Bone marrow (tissue), 2 donors: ENCODE results near the gene FAM110A.
"Not testable (repeated sequence)": the region's sequence is repeated elsewhere in the genome, so short reads cannot be mapped to it uniquely, and the experiment has no call there.

ENCODE experiments used
- DNase-seq, 2 donors: peaks; one replicate each; lab custom pipeline; 2025; lab: John Stamatoyannopoulos, UW

Gene FAM110A

DNA sequence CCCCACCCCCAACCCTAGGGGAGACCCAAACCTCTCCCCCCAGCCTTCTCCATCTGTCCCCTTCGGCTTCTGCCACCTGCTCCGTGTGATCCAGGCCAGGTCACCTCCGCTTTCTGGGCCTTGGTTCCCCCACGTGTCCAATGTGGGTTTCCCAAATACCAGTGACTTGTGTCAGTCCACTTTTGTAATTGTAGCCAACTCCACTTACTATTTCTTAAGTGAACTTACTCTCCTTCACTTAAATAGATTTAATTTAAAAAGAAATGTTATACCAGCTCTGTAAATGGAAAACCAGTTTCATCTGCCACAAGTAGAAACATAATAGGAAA, 10.0 kb upstream of the FAM110A start:
- DNase-seq: no peak

DNA sequence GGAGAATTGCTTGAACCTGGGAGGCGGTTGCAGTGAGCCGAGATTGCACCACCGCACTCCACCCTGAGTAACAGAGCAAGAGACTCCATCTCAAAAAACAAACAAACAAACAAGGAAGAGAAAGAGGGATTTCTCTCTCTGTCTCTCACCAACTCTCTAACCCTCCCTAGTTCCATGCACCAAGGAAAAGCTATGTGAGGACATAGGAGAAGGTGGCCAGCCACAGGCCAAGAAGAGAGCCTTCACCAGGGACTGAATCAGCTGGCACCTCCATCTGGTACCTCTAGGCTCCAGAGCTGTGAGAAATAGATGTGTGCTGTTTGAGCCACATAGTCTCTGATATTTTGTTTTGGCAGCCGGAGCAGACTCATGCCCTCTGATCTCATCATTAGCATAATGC, 9.0 kb upstream of the FAM110A start:
- DNase-seq: no peak

DNA sequence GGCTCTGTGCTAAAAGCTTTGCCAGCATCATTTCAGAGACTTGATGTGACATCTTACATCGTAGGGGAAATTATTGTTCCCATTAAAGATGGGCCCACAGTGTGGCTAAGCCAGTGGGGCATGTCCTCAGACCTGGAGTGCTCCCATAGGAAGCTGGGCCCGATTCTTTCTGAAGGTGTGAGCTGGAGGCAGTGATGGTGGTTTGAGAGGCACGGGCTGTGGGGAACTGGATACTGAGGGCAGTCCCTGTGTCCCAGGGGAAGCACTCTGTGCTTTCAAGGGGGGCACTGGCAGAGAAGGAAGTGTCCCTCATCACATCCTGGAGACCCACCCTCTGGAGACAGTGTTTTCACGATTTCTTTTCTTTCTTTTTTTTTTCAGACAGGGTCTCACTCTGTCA, 8.6 kb upstream of the FAM110A start:
- DNase-seq: no peak

DNA sequence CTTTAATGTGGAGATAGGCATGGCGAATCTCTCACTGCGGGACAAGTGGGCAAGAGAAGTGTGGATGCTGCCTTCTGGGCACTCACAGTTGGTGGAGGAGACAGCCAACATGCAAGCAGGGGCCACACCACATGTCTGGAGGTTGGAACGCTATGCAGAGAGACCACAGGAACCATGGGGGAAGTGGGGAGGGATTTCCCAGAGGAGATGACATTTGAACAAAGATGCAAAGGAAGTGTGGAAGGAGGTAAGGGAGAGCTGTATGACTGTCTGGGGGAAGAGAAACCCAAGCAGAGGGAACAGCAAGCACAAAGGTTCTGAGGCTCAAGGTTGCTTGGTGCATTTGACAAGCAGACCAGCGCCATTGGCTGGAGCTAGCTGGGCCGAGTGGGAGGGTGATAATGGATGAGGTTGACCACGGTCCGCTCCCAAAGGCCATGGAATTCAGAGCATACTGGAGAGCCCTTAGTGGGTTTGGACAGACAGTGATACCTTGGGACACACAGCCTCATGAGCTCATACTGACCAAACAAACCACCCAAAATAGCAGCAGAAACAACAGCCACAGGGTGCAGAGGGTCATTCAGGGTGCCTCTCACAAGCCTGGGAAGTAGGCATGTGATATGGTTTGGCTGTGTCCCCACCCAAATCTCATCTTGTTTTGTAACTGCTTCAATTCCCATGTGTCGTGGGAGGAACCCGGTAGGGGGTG, 7.6 kb upstream of the FAM110A start:
- no peak for DNase-seq

DNA sequence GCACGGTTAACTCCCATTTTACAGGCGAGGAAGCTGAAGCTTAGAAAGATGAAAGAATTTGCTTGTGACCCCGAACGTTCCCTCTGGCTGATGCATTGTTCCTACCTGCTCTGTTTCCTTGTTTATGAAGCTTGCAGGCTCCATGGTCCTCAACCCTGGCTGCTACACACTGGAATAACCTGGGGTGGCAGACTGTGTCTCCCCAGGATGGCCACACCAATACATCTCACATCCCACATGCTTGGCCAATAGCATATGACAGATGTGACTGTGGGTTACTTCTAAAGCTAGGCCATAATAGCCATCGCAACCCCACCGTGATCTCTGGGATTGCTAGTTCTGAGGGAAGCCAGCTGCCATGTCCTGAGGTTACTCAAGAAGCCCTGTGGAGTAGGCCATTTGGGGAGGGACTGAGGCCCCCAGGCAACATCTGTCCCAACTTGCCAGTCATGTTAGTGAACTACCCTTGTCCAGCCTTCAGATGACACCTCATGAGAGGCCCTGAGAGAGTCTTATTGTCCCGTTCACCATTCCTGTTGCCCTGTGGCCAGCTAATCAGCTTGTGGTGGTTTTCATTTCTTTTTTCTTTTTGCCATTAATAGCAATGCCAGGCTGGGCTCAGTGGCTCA, 6.7 kb upstream of the FAM110A start:
- DNase-seq: no peak

DNA sequence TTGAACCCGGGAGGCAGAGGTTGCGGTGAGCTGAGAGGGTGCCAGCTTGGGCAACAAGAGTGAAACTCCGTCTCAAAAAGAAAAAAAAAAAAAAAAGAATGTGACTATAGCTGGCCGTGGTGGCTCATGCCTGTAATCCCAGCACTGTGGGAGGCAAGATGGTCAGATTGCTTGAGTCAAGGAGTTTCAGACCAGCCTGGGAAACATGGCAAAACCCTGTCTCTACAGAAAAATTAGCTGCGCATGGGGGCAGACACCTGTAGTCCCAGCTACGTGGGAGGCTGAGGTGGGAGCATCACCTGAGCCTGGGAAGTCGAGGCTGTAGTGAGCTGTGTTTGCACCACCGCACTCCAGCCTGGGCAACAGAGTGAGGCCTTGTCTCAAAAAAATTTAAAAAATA, 5.5 kb upstream of the FAM110A start:
- not testable (repeated sequence) for DNase-seq

DNA sequence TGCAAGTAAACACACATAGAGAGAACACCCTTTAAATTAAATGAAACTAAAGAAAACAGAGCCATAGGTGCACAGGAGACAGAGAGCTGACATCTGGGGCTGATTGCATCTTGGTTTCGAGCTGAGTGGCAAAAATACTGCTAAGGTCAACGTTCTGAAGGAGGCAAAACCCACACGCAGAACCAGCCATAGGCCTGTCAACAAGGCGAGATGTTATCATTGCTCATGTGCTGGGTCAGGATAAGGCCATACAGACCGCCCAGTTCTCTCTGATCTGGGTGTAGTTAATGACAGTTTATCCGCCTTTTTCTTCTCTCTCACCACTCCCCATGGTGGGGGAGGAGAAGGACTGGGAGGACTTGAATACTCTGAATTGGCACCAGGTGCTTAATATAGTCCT, 4.5 kb upstream of the FAM110A start:
- no peak for DNase-seq

DNA sequence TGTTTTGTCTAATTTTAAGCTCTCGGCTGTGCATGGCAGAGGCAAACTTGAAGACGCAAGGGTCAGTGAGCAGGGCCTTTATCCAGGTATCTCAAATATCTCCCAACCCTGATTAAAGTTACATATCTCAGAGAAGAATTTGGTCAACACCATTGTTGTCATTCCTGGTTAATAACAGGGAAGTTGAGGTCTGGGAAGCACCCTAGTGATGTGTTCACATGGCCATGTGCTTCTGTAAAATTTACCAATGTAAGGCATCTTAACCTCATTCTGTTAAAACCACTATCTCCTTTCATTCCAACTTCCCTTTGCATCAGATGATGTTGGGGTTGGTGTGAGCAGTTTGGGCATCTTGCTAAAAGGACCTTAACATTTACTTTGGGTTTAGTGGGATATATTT, 4.0 kb upstream of the FAM110A start:
- DNase-seq: no peak

DNA sequence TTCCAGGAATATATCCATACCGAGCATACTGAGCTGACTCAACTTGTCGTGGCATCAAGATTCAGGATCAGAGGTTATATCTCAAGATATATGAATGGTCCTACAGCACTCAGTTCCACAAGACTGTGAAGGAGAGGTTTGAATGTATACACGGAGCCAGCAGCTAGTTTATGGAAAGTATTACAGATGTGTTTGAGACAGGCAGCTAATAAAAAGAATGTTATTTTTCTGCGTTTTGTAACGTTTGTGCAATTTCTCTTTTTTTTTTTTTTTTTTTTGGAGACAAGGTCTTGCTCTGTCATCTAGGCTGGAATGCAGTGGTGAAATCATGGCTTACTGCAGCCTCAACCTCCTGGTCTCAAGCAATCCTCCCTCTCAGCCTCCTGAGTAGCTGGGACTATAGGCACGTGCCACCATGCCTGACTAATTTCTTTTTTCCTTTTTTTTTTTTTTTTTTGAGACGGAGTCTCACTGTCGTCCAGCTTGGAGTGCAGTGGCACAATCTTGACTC, 3.4 kb upstream of the FAM110A start:
- DNase-seq: no peak

DNA sequence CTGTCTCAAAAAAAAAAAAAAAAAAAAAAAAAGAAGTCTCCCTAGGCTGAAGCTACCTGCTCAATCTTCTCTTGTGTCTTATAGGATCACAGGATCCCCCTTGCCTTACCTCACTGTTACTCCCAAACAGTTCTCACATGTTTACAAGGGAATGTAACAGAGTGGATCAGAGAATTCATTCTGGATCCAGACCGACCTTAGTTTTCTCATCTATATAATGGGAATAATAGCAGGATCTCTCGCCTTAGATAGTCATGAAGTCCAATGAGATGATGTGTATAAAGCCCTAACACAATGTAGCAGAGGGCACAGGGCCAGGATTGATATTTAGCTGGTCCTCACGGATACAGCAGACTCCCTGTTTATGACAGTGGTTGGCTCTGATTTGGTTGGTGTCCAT, 2.3 kb upstream of the FAM110A start:
- no peak for DNase-seq

DNA sequence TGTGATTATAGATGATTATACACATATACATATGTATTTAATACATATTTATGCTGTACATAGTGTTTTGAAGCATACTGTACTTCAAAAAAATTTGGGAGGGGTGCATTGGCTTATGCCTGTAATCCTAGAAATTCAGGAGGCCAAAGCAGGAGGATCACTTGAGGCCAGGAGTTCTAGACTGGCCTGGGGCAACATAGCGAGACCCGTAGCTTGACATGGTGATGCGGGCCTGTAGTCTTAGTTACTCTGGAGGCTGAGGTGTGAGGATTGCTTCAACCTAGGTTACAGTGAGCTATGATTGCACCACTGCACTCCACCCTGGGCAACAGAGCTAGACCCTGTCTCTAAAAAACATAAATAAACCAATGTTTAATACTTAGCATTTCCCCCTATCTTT, 1.6 kb upstream of the FAM110A start:
- DNase-seq: no peak

DNA sequence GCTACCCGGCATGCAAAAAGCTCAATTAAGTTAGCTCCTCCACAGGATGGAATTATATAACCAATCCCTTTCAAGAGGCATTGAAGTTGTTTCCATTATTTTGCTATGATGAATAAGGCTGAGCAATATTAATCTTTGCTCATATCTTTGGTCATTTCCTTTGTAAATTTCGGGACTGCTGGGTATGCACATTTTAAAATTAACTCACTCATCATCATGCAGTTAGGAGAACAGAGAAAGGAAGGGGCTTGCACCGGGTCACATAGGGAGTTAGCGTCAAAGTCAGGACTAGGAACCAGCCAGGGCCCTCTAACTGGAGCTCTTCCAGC, 430 bp upstream of the FAM110A start:
- no peak for DNase-seq

DNA sequence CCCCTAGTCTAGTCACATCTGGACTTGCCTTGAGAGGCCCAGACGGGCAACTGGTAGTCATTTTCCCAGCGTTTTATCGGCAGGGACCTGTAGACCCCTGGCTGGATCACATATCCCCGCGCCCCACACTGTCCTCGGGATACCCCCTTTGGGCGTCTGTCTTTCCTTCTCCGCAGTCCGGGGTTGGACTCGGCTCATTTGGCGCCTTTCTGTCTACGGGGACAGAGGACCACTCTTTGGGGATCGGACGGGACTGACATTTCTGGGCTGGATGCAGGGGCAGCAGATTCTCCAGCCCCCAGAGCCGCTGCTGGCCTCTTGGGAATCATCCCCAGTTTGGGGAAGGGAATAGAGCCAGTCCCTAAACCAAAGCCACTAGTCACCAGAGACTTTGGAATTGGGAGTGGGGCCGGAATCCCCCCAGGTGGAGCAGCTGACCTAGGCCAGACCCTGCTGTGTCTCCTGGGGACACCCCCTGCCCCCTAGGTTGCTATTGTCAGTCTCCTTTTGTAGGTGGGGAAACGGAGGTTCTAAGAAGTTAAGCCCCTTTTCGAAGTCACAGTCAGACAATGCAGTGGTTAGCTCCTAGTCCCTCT, 734 bp downstream of the FAM110A start:
- no peak for DNase-seq

DNA sequence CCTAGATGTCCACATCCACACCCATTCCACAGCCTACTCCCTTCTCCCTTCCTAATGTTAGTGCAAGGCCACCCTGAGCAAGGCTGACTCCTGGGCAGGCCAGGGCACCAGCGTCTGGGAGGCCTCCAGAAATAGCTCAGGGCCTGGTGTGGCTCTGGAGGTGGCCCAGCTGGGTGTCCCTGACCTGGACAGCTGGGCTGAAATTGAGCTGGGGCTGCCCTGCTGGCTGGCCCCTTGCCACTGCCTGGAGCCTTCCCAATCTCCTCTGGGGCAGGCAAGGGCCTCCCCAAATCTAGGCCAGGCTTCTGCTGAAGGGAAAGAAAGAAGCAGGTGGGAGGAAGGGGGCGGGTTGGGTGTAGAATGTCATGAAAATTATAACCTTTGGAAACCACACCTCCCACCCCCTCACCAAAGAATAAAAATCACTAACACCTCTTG, 2.1 kb downstream of the FAM110A start:
- DNase-seq: no peak

DNA sequence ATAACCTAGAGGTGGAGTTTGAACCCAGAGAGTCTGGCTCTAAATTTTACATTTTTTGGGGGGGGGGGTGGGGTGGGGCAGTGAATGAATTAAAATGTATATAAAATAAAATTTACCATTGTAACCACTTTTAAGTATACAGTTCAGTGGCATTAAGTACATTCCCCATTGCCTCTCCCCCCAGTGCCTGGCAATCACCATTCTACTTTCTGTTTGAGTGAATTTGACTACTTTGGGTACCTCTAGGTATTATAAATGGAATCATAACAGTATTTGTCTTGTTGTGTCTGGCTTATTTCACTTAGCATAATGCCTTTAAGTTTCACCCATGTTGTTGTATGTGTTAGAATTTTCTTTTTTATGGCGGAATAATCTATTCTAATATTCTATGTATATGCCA, 2.7 kb downstream of the FAM110A start:
- DNase-seq: no peak

DNA sequence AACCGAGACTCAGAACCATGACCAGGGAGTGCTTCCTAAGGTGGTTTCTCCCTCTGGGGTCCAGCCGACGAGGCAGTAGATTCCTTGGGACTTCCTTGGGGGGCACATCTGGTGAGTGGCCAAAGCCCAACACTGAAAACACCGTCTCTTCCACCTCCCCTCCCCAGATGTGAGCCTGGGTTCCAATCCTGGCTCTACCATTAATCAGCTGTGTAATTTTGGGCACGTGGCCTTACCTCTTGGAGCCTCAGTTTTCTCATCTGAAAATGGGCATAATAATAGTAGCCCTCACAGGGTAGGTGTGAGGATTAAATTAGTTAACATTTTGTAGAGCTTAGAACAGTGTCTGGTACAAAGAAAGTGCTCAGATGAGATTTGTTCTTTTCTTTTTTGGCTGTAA, 5.5 kb downstream of the FAM110A start:
- no peak for DNase-seq

DNA sequence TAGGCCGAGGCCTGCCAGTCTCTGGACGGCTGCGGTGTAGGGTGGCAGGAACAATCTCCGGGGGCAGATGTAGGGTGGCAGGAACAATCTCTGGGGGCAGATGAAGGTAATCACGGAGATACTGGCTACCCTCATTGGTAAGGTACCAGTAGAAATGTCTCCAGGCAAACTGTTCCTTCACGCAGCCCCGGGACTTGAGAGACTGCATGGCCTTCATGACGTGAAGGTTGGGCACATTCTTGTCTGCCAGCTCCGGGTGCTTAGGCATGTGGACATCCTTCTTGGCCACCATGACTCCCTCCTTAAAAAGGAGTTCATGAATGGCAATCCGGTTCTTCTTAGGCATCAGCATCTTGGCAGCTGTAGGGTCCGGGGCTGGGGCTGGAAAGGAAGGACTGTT, 6.1 kb downstream of the FAM110A start:
- DNase-seq: no peak

DNA sequence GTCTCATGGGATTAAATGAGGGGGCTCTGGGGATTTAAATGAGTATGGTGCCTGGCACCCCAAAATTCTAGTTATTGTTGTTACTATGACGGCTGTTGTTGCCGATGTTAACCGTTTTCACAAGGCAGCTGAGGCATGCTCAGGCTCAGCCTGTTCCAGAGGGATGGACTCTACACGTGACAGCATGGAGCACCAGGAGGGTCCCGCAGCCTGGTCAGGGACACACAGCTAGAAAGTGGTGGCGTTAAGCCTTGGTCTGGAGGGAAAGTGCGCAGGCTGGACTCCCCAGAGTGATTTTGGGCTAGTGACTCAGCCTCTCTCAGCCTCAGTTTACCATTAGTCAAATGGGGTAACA, 7.0 kb downstream of the FAM110A start:
- DNase-seq: no peak

DNA sequence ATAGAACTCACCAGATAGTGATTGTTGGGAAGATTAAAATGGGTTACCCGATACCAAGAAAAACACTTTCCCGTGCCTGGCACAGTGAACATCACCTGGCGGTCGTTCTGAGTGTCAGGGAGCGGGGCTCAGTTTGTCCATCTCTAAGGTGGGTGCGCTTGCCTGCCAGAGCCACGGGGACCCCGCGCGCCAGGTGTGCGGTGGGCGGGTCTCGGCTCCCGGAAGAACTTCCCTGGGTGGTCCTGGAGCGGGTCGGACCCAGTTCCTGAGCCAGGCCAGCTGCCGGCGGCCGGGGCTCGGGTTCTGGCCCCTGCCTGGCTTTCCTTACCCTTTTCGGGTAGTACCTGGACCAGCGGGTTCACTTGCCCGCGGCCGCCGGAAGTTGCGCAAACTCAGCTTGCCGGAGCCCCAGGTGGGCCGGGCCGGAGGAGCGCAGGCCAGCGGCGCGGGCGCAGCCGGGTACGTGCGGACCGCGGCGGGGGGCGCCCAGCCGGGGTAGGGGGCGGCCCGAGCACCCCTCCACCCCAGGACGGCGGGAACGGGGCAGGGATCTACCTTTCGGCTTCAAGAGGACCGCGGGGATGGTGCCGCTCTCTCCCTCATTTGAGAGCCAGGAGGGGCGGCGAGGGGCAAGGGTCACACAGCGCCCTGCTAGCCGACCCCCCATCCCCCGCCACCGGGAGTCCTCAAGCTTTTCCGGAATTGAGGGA, 7.5 kb downstream of the FAM110A start:
- DNase-seq: no peak

DNA sequence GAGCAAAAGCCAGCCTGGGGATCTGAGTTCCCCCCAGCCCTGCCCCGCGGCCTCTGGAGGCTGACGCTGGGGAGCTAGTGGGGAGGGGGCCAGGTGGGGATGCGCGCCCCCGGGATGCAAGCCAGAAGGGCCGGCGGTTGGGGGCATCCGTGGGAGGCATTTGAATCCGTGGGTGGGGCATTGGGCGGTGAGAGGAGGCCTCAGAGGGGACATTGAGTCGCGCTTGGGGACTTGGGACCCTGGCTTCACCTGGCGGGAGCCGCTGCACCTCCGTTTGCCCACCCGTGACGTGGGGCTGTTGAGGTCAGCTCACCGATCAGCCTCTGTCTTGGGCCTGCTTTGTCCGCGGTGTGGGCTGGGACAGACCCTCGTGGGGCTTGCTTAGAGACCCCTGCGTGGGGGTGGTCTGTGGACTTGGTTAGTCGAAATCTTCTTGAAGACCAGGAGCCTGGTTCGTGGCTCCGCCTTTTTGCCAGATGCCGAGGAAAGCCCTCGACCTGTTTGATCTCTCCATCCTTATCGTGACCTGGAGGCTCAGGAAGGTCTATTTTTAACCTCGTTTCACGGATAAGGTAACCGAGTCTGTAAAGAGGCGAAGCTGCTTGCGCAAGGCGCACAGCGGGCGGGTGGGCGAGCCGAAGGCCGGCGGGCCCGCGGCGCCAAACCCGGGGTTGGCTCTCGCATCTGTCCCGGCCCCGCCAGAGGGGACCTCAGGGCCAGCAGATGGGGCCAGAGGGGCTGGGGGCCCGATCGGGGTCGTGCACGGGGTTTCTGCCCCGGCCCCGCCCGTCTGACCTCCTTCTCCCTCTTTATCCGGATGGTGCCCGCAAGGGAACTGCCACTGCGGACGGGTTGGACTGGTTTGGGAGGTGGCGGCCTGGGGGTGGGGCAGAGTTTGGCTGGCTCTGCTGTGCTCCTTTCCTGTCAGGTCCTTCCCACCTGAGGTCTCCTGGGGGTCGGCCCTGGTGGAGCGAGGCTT, 8.3 kb downstream of the FAM110A start:
- no peak for DNase-seq

DNA sequence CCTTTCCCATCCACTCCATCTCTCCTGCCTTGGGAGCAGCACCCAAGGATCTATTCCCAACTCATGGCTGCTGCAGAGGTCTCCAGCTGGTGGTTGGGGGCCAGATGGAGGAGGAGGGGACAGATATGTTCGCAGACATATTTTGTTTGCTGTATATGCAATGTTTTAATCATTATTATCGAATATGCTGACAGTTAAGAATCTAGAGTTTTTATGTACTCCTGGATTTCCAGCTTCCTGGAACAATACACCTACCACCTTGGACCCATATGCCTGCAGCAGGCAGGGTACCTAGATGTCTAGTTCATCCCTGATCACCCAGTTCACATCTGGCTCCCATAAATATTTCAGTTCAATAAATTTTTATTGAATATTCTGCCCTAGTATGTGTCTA, 9.0 kb downstream of the FAM110A start:
- no peak for DNase-seq

DNA sequence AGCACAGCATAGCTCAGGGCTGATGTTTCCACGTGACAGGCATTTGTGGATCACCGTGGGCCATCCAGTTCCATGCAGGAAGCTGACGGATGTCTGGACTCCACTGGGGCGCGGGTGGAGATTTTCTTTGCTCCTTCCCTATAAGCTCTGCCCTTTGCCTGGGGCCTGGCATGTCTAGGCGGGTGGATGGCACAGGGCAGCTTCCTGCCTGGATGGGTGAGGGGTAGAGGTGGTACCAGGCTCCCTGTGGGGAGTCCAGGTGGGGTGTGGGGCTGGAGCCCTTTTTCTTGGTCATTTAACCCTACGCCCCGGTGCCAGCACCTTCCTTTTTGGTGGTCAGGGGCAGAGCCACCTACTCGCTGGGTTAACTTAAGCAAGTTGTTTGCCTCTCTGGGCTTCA, 10.4 kb downstream of the FAM110A start:
- no peak for DNase-seq
